Stimulated activated CD4-positive, alpha-beta T cell treated with anti-CD3 and anti-CD28 coated beads, Interleukin-12 subunit alpha, Interleukin-12 subunit beta, amount 100 ng/mL, for 4 hours (primary cell): ENCODE data around the gene FXYD5.
"Not testable (repeated sequence)": the region's sequence is repeated elsewhere in the genome, so short reads cannot be mapped to it uniquely, and the experiment has no call there.

Source experiments
- DNase-seq: peaks from one replicate; pipeline ENCODE4 v3.0.0-alpha.2; 2020

FXYD5 gene

GRCh38 chr19:35194012-35194984 lies 39.8 kb downstream of the FXYD5 start:
- no peak for DNase-seq

- no peak for DNase-seq
These were observed 41.3 kb downstream of the FXYD5 start for GRCh38 chr19:35195830-35196229.

- not testable (repeated sequence) for DNase-seq
These were observed 42.3 kb downstream of the FXYD5 start for GRCh38 chr19:35196861-35197260.

GRCh38 chr19:35199481-35199880 lies 44.9 kb downstream of the FXYD5 start:
- DNase-seq = no peak

- no peak for DNase-seq
These were observed 48.5 kb downstream of the FXYD5 start for GRCh38 chr19:35202722-35203688.

- DNase-seq = no peak
These were observed 50.5 kb downstream of the FXYD5 start for GRCh38 chr19:35204799-35205732.

GRCh38 chr19:35205733-35206323 lies 51.3 kb downstream of the FXYD5 start:
- DNase-seq = no peak

- no peak for DNase-seq
These were observed 51.8 kb downstream of the FXYD5 start for GRCh38 chr19:35206379-35206778.

GRCh38 chr19:35206855-35207254 lies 52.3 kb downstream of the FXYD5 start:
- DNase-seq = no peak

GRCh38 chr19:35207391-35207871 lies 52.9 kb downstream of the FXYD5 start:
- DNase-seq = no peak

GRCh38 chr19:35208121-35208520 lies 53.6 kb downstream of the FXYD5 start:
- no peak for DNase-seq

GRCh38 chr19:35209646-35210045 lies 55.1 kb downstream of the FXYD5 start:
- no peak for DNase-seq

GRCh38 chr19:35211545-35212230 lies 57.2 kb downstream of the FXYD5 start:
- DNase-seq = no peak

- no peak for DNase-seq
These were observed 57.7 kb downstream of the FXYD5 start for GRCh38 chr19:35212241-35212640.

- DNase-seq = peak; percentile 52
These were observed 59.4 kb downstream of the FXYD5 start for GRCh38 chr19:35213663-35214632.

GRCh38 chr19:35214766-35215422 lies 60.4 kb downstream of the FXYD5 start:
- DNase-seq = no peak

GRCh38 chr19:35216016-35216832 lies 61.7 kb downstream of the FXYD5 start:
- no peak for DNase-seq
